ENCODE results near the gene TMEM59.

GRCh38 chr1:53981220-53981619 is 71.8 kb downstream of the TMEM59 start:
- TF ChIP-seq CTCF (IDR thresholded peaks at IDR 0.05; ENCODE audit: insufficient read depth, low read length, poor library complexity, severe bottlenecking) (no peak), EZH2phosphoT487 (conservative IDR thresholded peaks at IDR 0.05; ENCODE audit: low read length) (no peak)
